ENCODE results near the gene GALNT5.

The GALNT5 gene

DNA sequence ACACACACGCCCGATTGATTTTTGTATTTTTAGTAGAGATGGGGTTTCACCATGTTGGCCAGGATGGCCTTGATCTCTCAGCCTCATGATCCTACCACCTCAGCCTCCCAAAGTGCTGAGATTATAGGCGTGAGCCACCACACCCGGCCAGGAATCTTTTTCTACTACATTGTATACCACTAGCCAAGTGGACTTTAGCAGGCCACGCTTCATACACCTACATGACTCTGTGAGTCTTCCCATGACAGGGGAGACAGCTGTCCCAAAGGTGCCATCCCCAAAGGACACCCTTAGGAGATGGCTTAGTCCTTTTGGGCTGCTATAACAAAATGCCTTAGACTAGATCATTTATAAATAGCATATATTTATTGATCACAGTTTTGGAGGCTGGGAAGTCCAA is 35.3 kb downstream of the GALNT5 start:
- no peak for DNase-seq (ENCODE audit: low read depth in 3 of 3)

DNA sequence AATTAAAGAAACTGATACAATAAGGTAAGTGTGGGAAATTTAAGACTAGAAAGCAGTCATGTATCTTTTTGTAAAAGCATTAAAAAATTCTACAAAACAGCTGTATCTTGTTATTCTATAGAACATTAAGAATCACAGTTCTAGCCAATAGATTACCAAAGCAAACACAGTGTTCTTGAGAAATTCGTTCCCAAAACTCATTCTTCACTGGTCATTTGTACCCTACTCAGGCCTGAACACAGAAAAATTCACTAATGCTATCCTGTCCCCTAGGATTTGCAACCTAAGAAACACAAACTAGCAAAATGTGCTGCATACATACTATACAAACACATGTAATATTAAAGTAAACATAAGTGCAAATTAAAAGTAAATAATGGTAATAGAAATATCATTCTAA is 39.0 kb downstream of the GALNT5 start:
- no peak for DNase-seq (ENCODE audit: low read depth in 3 of 3)

DNA sequence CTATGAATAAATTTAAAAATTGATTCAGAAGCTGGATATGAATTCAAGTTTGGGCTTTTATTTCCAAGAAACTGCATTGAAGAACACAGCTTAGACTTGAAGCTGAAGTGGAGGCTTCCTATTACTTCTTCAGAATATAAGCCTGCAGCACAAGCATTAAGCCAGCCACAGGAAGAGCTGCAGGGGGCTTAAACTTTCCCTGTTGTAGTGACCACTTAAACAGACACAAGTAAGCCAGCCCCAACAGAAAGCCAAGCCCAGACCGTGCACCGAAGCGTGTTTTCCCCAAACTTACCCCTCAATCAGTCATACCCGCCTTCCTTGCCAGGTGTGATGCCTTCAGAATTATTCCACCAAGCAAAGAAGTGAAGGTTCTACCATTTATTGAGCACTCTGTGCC is 39.5 kb downstream of the GALNT5 start:
- DNase-seq (ENCODE audit: low read depth in 3 of 3) = no peak

DNA sequence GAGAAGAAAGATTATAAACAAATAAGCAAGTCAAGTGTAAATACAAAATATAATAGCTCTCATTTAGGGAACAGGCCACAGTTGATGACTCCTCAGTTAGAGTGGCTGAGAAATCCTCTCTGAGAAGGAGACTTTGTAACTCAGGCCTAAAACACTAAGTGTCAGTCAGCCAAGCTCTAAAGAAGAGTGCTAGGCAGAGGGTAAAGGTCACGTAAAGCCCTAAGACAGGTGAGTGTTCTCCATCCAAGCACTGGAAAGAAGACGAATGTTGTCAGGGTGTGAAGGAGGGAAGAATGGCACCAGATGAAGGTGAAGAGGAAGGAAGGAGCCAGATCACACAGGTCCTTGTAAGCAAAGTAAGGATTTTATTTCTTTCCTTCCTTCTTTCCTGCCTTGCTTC is 43.8 kb downstream of the GALNT5 start:
- no peak for DNase-seq (ENCODE audit: low read depth in 3 of 3)

DNA sequence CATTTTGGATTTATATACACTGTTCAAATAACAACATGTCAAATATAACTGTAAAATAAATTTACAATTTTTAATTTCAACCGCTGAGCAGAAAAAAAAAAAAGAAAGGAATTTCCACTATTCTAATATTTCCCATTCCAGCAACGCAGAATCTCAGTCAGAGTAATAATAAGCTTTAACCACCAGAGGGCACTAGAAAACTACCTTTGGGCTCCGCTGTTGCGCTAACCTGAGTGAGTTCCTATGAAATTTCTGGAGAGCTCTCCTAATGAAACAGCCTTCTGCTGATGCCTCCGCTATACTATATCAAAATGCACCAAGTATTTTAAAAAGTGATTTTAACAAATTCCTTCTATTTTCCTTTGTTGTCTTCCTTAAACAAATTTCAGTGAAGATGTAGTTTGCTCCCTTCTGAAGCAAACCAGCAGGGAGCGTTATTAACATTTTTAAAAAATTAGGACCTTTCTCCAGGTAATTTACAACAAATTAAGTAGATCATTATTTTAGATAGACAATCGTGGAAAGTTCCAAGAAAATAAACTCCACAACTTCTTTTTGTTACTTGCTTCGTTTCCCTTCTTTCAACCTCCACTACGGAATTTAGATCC is 45.1 kb downstream of the GALNT5 start:
- DNase-seq (ENCODE audit: low read depth in 3 of 3) = peak in 1 of 3 experiments; percentile 6

DNA sequence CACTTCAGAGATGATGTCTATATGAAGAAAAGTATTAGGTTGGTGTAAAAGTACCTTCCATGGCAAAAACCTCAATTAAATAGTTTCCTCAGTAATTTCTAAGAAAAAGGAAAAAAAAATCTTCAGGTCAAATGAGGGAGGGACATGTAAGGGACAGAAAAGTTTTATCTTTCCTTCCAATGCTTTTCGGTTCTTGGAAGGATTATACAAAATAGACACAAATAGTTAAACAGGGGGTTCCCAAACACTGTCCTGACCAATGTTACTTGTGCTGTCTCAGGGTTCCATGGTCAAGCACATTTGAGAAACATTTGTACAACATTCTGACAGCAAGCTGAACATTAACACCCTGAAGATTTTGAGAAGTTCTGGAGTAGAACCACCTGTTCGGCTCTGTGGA is 46.1 kb downstream of the GALNT5 start:
- no peak for DNase-seq (ENCODE audit: low read depth in 3 of 3)

DNA sequence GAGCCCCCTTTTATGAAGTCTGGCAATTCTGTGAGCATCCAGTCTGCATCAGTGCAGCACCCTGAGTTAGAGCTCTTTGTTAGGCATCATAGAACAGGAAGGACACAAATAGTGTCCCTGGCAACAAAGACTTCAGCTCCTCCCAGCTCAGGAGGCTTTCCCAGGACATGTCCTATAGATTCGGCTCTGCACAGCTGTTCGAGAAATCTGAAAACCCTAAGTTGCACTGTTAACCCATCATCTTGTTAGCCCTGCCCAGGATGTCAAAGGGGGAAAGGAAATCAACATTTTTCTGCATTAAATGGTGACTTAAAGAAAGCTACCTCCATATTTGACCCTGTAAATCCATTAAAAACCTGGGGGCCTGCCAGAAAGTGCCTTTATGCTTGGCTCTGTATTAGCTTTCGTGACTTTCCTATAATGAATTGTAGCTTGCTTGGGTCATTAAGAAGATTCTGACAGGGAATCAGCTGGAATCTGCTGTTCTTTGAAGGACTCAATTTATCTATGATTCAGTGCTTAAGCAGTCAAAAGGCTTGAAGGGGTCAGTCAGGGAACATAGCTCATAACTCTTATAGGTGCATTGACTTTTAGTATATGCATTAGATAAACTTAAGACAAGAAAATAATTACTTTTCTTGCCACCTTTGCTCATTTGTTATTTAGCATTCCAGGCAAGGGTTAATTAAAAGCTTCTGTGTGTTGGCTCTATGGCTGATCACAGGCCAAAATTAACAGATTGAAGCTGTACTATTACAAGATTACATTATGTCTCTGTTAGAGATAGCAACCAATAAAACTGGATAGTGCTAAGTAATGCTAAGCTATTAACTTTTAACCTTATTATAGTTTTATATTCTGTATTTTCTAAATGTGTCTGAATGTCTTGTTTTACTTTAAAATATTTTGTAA is 47.6 kb downstream of the GALNT5 start:
- DNase-seq (ENCODE audit: low read depth in 3 of 3) = no peak

DNA sequence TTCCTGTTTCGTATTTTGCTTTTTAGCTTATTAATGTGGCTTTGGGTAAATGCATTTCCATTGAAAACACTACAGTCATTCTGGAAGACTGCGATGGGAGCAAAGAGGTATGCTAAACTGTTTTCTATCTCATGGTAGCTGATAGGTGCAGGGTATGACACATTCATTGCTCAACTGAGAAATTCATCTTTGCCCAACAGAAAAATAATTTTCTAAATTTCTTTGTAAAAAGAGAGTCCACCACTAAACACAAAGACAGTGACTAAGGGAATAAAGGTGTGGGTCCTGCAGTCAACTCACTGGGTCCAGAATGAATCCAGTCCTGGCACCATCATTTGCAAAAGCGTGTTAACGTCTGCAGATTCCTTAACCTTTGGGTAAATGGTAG is 48.2 kb downstream of the GALNT5 start:
- DNase-seq (ENCODE audit: low read depth in 3 of 3) = no peak

DNA sequence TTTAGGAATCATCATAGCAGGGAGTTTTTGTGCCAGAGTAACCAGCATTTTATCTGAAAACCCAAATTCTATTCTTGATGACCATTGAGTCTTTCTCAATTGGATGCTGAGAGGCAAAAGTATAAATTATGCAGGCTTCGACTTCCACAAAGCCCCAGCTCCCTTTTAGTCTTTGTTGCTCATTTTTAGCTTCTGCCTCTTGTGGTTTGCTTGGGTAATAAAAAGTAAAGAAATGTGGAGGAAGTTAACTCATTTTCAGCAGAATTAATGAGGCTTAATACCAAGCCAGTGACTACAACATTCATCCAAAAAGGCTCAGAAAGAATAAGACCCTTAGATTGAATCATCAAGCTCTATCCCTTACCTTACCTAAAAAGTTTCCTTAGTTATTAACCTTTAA is 49.5 kb downstream of the GALNT5 start:
- no peak for DNase-seq (ENCODE audit: low read depth in 3 of 3)

- DNase-seq (ENCODE audit: low read depth in 3 of 3) = no peak
Measured at GRCh38 chr2:157309878-157310277, 52.4 kb downstream of the GALNT5 start.

DNA sequence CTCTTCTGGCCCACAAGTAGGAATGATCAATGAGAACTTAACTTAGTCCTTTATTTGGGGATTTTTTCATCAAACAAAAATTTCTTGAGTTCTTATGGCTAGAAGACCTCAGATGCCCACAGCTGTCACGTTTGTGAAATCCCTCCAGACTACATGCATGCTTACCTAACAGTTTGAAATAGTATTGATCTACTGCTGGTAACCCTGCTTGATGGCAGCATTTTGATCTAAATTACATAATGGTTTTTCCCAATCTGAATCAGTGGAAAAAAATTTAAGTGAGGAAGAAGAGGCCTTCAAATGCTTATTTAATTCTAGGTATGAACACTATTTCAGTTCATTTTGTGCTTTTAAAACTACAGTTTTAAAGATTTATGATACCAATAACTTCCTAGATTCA is 54.2 kb downstream of the GALNT5 start:
- no peak for DNase-seq (ENCODE audit: low read depth in 3 of 3)

- no peak for DNase-seq (ENCODE audit: low read depth in 3 of 3)
Measured at GRCh38 chr2:157312866-157313486, 55.5 kb downstream of the GALNT5 start.

DNA sequence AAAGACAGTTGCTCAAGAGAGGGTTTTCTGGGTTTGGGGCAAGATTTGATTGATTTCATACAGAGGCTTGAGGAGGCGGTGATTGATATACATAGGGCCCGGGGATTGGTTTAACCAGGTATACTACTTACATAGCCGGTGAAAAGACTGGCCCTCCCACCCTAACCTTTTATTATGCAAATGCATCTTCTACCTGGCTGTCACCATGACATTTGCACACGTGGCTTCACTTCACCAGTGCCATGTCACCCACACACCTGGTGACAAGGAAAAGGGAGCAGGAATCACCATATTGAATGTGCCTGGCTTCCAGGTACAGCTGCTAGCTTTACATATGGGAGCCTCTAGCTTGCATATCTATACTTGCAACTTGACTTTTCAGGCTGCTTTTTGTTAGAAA is 58.4 kb downstream of the GALNT5 start:
- DNase-seq (ENCODE audit: low read depth in 3 of 3) = no peak

GRCh38 chr2:157318884-157319283 is 61.4 kb downstream of the GALNT5 start:
- no peak for DNase-seq (ENCODE audit: low read depth in 3 of 3)

- DNase-seq (ENCODE audit: low read depth in 3 of 3) = no peak
Measured at GRCh38 chr2:157319795-157320194, 62.3 kb downstream of the GALNT5 start.

DNA sequence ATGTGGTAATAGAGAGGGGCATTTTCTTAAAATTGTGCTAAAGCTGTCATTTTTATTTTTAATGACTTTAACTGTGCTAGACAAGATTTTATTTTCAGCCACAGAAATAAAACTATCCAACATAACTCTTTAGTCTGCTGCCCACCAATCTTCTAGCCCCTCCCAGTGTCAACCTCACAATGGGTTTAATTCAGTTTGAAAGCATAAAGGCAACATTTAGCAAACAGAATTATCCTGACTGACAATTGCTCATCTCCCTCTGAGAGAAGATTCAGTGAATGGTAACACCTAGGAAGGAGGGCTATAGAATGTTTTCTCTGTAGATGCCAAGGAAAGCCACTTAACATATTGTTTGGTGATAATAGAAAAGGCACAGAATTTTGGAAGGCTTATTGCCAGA is 62.9 kb downstream of the GALNT5 start:
- DNase-seq (ENCODE audit: low read depth in 3 of 3) = no peak

- DNase-seq (ENCODE audit: low read depth in 3 of 3) = no peak
Measured at GRCh38 chr2:157321466-157321865, 64.0 kb downstream of the GALNT5 start.

- DNase-seq (ENCODE audit: low read depth in 3 of 3) = no peak
Measured at GRCh38 chr2:157322432-157322831, 64.9 kb downstream of the GALNT5 start.

DNA sequence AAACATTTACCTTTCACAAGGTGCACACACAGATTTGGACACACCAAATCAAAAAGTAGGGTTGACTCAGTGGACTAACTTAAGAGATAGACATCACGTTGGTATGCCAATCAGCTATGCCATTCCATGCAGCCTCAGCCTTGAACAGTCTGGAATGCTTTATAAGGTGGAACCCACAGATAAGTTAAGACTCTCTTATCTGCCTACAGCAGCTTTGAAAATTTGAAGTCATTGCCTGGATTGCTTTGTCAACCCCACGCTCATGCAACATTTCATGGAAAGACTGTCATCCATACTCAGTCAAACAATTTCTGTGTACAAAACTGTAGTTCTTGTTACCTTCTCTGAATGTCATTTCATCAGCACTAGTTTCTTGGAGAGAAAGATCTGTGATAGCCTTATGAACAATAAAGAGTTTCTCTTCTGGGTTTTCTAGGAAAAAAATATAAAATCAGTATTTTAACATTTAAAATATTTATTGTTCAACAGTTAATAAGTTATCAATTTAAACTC is 66.9 kb downstream of the GALNT5 start:
- no peak for DNase-seq (ENCODE audit: low read depth in 3 of 3)

GRCh38 chr2:157325786-157326185 is 68.3 kb downstream of the GALNT5 start, which contains the start of gene ERMN:
Gene ERMN (minus strand): TSS chr2:157325824. CDS start chr2:157325642, 182 bp downstream.
- DNase-seq (ENCODE audit: low read depth in 3 of 3) = no peak

DNA sequence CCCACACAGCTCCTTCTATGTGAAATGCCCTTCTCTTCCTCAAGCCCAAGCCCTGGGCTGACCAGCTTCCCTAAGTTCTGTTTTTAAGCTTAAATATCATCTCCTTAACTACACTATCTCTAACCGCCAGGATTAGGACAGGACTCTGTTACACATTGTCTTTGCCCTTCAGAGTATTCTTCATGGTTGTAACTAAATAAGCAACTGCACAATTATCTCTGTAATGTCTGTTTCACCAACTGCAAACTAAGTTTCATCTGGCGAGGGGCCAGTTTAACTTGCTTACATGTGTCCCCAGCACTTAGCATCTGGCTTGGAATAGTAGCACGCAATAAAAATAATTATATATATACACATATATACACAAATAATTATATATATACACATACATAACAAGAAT is 69.2 kb downstream of the GALNT5 start:
- DNase-seq (ENCODE audit: low read depth in 3 of 3) = no peak

GRCh38 chr2:157327200-157327599 is 69.7 kb downstream of the GALNT5 start:
- no peak for DNase-seq (ENCODE audit: low read depth in 3 of 3)
